OCI-LY3 (cell line): ENCODE data around the gene HELLS.

Experiments
- H2AFZ ChIP-seq: fragments of 200-600, 300-600 bp; shearing (Covaris generic); 2 replicates; pipeline ENCODE4 v1.6.0; 2014; ENCODE audit warnings: antibody characterized with exemption, low read depth, low read length
- H3K27ac ChIP-seq: fragments of 200-600, 300-600 bp; sonication (generic); 2 replicates; pipeline ENCODE4 v1.5.1; 2014; ENCODE audit warnings: mild to moderate bottlenecking, low read length, moderate library complexity, mixed read lengths
- H3K27me3 ChIP-seq: fragments of 200-600, 300-600 bp; sonication (generic); 2 replicates; pipeline ENCODE4 v1.6.1; 2014; ENCODE audit warnings: low read depth, low read length, mixed read lengths
- H3K36me3 ChIP-seq: fragments of 200-600, 300-600 bp; sonication (generic); replicated peaks from 2 replicates; pipeline ENCODE3; 2014; ENCODE audit warnings: low read depth, low read length, mixed read lengths
- H3K4me1 ChIP-seq: fragments of 300-600, 200-600 bp; sonication (generic); 2 replicates; pipeline ENCODE4 v1.6.1; 2014; ENCODE audit warnings: low read length, mixed read lengths
- H3K4me2 ChIP-seq: fragments of 200-600, 300-600 bp; sonication (generic); 2 replicates; pipeline ENCODE4 v1.6.1; 2014; ENCODE audit warnings: low read length, mixed read lengths
- H3K4me3 ChIP-seq: fragments of 300-600, 200-600 bp; sonication (generic); 2 replicates; pipeline ENCODE4 v1.5.1; 2014; ENCODE audit warnings: antibody characterized with exemption, mild to moderate bottlenecking, low read length, moderate library complexity
- H3K79me2 ChIP-seq: fragments of 300-600, 200-600 bp; shearing (Covaris generic); 2 replicates; pipeline ENCODE4 v1.6.1; 2014; ENCODE audit warnings: mild to moderate bottlenecking, low read length, mixed read lengths
- H3K9ac ChIP-seq: fragments of 300-600, 200-600 bp; shearing (Covaris generic); 2 replicates; pipeline ENCODE4 v1.6.0; 2014; ENCODE audit warnings: mild to moderate bottlenecking, low read length, moderate library complexity
- H3K9me3 ChIP-seq: fragments of 200-600, 300-600 bp; shearing (Covaris generic); 2 replicates; pipeline ENCODE4 v1.6.1; 2014; ENCODE audit warnings: low read length, mixed read lengths; ENCODE audit not compliant: insufficient read depth
- H4K20me1 ChIP-seq: fragments of 200-600, 300-600 bp; sonication (generic); 2 replicates; pipeline ENCODE4 v1.6.1; 2016; ENCODE audit warnings: low read length, mixed read lengths; ENCODE audit not compliant: insufficient read depth
- EZH2phosphoT487 ChIP-seq: fragments of 200-600 bp; shearing (Covaris generic); IDR thresholded peaks from 2 replicates; pipeline ENCODE4 v1.6.1; 2018; ENCODE audit warnings: antibody characterized with exemption, mixed run types, low read depth
- TF ChIP-seq, protein P1 (sequence below): fragments of 200-600, 300-600 bp; sonication (generic); IDR thresholded peaks from 2 replicates; pipeline ENCODE4 v1.5.1; 2014; ENCODE audit warnings: antibody characterized with exemption, low read length, low read depth

HELLS gene

DNA sequence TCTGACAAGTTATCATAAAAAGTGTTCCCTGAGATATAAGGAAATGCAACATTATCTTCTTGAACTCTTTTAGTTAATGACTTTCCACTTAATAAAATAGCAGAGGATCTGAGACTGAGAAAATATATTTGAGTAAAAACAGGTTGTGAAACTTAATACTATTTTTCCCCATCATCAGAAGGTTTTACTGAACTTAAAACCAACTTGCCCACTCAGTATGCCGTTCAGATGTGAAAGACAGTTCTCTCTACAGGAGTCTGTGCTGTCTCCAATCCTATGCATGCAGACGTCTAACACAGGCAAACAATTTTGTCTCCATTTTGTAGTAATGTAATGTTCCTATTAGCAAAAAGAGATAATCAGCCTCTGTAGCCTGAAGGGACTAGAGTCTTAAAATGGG lies 99.7 kb downstream of the HELLS start:
- peaks cover 17% of the 10 kb centered on the region for H3K4me1 ChIP-seq
- H3K4me2 ChIP-seq, result peak overlapping the region; percentile 57
- H3K36me3 ChIP-seq, result no peaks in the 10 kb centered on the region
- TF ChIP-seq, protein P1, sequence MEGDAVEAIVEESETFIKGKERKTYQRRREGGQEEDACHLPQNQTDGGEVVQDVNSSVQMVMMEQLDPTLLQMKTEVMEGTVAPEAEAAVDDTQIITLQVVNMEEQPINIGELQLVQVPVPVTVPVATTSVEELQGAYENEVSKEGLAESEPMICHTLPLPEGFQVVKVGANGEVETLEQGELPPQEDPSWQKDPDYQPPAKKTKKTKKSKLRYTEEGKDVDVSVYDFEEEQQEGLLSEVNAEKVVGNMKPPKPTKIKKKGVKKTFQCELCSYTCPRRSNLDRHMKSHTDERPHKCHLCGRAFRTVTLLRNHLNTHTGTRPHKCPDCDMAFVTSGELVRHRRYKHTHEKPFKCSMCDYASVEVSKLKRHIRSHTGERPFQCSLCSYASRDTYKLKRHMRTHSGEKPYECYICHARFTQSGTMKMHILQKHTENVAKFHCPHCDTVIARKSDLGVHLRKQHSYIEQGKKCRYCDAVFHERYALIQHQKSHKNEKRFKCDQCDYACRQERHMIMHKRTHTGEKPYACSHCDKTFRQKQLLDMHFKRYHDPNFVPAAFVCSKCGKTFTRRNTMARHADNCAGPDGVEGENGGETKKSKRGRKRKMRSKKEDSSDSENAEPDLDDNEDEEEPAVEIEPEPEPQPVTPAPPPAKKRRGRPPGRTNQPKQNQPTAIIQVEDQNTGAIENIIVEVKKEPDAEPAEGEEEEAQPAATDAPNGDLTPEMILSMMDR, result no peak
- no peak for TF ChIP-seq EZH2phosphoT487
- H3K27ac ChIP-seq, result no peak overlapping the region
- no peaks in the 10 kb centered on the region for H3K27me3 ChIP-seq
- H3K4me3 ChIP-seq, result peak overlapping the region; percentile 13; the same call in 1 of the 2 replicates
- H3K79me2 ChIP-seq, result no peaks in the 10 kb centered on the region
- no peaks in the 10 kb centered on the region for H4K20me1 ChIP-seq
- no peak overlapping the region for H2AFZ ChIP-seq
- H3K9ac ChIP-seq, result no peak overlapping the region
- no peaks in the 10 kb centered on the region for H3K9me3 ChIP-seq
